Upper lobe of left lung (tissue), 4 donors: ENCODE results near the gene HEATR5A.

ENCODE experiments used
- CTCF ChIP-seq, 6 experiments: fragments of 450-650 bp in 4 of 6; fragments of 200-600 bp in 2 of 6; sonication (generic) in 2 of 6; IDR thresholded peaks; one replicate each; pipeline ENCODE4 v1.5.1; 2016 to 2019; ENCODE audit warnings: antibody characterized with exemption in 6 of 6
- POLR2A ChIP-seq, 4 donors: fragments of 450-650 bp; IDR thresholded peaks; one replicate each; pipeline ENCODE4 v1.5.1; 2016 to 2017; ENCODE audit warnings: antibody characterized with exemption in 4 of 4, mild to moderate bottlenecking in 2 of 4

- TF ChIP-seq POLR2A (IDR thresholded peaks at IDR 0.05) (no peak), CTCF (IDR thresholded peaks at IDR 0.05) (no peak)
Measured at GRCh38 chr14:31362746-31363145, 57.6 kb downstream of the HEATR5A start.
